Kasumi-1 (cell line): ENCODE results near the gene NUP210L.
"Not testable (repeated sequence)": the region's sequence is repeated elsewhere in the genome, so short reads cannot be mapped to it uniquely, and the experiment has no call there.

Source experiments
- DNase-seq, 2 experiments: peaks; one replicate each; lab custom pipeline; 2025; lab: John Stamatoyannopoulos, UW

The NUP210L gene

DNA sequence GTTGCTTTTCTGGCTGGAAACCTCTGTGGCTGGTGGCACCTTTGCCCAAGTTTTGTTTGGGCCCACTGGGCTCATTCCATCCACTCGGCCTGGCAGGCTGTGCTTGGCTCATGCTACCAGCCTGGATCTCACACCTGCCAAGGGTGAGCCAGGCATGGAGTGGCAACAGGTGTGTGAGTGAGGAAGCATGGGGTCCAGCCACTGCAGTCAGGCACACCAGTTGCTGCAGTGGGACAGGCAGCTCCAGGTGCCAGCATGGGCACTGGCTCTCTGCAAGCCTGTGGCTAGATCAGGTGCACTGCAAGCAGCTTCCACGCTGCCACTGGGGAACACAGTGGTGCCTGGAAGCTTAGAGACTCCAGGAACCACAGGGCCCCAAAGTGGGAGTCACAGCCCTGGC, 57.0 kb downstream of the NUP210L start:
- no peak for DNase-seq

DNA sequence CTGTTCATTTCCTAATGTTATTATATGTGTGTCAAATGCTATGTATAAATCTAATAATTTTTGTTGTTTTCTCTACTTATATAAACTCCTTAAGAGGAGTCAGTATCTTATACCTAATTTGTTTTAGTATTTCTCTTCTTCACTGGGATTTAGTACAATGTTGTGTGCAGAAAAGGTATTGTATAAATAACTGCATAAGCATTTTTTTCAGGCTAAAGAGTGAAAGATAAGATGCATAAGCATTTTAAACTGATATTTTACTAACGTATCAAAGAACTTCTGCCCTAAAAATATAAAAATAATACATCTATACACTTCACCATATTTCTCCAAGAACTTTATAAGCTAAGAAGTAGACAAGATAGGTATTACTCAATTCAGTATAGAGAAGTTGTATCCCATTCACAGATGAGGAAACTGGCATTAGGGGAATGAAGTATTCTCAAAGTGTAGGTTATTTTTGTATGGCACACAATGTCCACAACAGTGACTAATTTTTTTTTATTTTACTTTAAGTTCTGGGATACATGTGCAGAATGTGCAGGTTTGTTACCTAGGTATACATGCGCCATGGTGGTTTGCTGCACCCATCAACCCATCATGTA, 59.3 kb downstream of the NUP210L start:
- no peak for DNase-seq

DNA sequence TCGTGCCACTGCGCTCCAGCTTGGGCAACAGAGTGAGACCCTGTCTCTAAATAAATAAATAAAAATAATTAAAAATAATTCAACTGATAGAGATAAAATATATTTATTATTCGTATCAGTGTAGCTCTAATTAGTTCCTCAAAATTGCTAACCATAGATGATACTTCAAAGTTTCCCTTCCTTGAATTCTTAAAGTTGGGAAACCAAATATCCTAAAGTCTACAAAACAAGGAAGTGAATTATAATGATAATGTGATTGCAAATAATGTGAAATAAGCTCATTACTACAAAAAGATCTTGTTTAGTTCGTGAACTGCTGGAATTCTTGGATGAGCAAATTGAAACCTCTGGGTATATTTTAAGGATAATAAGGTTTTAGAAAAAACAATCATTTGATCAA, 60.5 kb downstream of the NUP210L start:
- no peak for DNase-seq

DNA sequence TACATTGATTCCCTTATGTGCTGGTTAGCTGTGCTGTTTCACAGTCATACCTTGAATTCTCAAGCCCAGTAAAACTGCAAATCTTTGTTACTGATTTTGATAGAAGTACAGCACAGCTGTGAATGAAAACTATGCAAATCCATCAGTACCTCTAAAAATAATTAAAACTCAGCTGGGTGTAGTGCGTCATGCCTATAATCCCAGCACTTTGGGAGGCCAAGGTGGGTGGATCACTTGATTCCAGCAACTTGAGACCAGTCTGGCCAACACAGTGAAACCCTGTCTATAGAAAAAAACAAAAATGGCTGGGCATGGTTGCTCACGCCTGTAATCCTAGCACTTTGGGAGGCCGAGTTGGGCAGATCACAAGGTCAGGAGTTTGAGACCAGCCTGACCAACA, 61.2 kb downstream of the NUP210L start:
- DNase-seq = no peak

DNA sequence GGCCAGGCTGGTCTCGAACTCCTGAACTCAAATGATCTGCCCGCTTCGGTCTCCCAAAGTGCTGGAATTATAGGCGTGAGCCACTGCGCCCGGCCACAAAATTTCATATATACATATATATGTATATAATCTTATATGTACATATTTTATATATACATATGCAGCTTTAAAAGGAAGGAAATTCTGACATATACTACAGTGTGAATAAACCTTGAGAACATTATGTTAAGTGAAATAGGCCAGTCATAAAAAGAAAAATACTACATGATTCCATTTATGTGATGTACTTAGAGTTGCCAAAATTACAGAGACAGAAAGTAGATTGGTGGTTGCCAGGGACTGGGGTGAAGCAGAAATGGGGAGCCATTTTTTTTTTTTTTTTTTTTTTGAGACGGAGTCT, 63.2 kb downstream of the NUP210L start:
- DNase-seq = no peak

DNA sequence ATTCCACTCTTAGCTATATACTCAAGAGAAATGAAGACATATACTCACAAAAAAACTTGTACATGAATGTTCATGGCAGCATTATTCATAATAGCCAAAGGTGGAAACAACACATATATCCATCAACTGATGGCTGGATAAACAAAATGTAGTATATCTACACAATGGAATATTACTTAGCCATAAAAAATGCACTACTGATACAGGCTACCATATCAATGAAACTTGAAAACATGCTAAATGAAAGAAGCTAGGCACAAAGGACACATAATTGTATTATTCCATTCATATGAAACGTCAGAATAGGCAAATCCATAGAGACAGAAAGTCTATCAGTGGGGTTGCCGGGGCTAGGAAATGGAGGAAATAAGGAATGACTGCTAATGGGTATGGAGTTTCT, 67.3 kb downstream of the NUP210L start:
- no peak for DNase-seq

DNA sequence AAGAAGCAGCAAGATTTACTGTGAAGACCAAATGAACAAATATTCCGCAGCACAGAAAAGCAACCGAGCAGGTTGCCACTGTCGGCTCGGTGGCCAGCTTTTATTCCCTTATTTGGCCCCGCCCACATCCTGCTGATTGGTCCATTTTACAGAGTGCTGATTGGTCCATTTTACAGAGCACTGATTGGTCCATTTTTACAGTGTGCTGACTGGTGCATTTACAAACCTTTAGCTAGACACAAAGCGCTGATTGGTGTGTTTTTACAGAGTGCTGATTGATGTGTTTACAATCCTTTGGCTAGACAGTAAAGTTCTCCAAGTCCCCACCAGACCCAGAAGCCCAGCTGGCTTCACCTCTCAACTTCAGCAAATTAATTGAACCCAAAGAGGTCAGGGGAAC, 71.8 kb downstream of the NUP210L start:
- DNase-seq = not testable (repeated sequence)

DNA sequence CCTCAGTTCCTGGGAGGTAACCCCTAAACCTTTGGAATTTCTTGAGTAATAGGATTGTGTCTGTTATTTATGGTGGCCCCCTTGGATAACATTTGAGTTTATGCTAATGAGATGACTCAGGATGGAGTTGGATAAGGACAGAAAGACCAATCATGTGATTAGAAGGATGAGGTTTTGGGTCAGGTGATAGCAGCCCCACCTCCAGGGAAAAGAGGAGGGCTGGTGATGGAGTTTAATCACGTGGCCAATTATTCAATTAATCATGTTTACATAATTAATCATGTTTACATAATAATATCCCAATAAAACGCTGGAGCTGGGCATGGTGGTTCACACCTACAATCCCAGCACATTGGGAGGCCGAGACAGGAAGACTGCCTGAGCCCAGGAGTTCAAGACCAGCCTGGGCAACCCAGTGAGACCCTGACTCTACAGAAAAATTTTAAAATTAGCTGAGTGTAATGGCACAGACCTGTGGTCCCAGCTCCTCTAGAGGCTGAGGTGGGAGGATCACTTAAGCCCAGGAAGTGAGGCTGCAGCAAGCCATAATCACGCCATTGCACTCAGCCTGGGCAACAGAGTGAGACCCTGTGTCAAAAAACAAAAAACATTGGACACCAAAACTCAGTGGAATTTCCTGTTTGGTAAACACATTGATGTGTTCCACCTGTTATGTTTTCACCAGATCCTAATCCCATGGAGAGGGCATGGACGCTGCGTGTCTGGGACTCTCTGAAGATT, 73.3 kb downstream of the NUP210L start:
- DNase-seq = no peak

DNA sequence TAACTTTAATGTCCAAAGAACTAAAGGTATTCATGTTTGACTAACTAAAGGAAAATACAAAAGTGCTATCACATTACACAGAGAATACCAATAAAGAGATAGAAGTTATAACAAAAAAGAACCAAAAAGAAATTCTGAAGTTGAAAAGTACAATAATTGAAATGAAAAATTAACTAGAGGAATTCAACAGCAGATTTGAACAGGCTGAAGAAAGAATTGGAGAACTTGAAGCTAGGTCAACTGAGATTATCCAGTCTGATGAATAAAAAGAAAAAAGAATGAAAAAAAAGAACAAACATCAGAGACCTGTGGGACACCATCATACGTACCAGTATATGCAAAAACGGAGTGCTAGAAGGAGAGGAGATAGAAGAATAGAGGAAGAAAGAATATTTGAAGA, 78.5 kb downstream of the NUP210L start:
- no peak for DNase-seq

DNA sequence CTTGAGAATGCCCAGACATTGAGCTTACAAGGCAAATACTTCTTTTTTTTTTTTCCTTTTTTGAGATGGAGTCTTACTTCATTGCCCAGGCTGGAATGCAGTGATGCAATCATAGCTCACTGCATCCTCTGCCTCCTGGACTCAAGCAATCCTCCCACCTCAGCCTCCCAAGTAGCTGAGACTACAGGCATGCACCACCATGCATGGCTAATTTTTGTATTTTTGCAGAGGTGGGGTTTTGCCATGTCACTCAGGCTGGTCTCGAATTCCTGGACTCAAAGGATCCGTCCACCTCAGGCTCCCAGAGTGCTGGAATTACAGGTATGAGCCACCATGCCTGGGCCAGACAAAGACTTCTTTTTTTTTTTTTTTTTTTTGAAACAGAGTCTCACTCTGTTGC, 79.1 kb downstream of the NUP210L start:
- no peak for DNase-seq

DNA sequence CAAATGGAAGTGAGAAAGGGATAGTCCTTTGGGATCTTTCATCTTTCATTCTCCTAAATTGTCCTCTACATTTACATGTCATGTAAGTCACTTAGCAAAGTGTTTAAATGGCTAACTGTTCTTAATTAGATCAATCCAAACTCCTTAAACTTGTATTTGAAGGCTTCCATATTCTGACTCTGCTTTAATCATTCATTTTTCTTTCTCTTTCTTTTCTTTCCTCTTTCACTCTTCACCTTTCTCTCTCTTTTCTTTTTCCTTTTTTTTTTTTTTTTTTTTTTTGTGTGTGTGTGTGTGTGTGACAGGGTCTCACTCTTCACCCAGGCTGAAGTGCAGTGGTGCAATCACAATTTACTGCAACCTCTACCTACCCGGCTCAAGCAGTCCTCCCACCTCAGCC, 92.6 kb downstream of the NUP210L start:
- DNase-seq = no peak

DNA sequence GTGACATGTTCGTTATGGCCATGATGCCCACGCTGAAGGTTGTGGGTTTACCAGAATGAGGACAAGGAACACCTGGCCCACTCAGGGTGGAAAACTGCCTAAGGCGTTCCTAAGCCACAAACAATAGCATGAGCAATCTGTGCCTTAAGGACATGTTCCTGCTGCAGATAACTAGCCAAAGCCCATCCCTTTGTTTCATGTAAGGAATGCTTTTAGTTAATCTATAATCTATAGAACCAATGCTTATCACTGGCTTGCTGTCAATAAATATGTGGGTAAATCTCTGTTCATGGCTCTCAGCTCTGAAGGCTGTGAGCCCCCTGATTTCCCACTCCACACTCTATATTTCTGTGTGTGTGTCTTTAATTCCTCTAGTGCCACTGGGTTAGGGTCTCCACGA, 107.4 kb downstream of the NUP210L start:
- DNase-seq = not testable (repeated sequence)

DNA sequence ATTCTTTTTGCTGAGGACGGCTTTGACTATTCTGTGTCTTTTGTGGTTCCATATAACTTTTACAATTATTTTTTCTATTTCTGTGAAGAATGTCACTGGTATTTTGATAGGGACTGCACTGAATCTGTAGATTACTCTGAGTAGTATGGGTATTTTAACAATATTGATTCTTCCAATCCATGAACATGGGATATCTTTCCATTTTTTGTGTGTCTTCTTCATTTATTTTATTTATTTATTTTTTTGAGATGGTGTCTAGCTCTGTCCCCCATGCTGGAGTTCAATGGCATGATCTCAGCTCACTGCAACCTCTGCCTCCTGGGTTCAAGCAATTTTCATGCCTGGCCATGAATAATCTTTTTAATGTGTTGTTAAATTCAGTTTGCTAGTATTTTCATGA, 121.2 kb downstream of the NUP210L start:
- not testable (repeated sequence) for DNase-seq

DNA sequence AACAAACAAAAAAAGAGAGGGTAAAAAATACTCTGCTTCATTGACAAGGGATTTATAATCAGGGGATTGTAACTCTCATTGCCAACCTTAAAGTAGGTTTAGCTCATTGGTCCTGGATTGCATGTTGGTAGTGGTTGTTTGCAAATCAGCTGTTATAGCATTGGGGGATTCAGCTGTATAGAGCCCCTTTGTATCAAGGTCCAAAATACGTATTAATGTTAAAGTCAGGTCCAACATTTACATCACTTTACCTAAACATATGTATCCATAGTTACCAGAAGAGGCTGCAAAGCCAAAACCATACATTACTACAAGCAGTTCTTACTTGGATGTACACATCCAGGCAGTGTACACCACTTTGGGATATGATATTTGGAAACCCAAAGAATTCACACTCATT, 134.9 kb downstream of the NUP210L start:
- DNase-seq = no peak

DNA sequence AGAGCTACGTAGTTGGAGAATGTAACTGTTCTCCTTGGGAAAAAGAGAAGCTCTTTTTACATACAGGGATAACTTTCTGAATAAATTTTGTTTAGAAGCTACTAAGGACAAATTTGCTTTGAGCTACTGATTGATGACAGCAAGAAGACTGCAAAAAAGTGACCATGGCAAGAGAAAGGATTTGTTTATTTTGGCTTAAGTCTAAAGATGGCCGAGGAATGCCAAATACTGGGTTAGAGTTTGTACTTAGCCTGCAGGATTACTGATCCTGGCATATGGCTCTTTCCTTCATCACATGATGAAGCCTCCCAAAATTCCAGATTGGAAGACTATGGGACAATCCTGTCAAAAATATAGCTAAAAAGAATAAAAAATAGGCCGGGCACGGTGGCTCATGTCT, 135.6 kb downstream of the NUP210L start:
- DNase-seq = no peak

DNA sequence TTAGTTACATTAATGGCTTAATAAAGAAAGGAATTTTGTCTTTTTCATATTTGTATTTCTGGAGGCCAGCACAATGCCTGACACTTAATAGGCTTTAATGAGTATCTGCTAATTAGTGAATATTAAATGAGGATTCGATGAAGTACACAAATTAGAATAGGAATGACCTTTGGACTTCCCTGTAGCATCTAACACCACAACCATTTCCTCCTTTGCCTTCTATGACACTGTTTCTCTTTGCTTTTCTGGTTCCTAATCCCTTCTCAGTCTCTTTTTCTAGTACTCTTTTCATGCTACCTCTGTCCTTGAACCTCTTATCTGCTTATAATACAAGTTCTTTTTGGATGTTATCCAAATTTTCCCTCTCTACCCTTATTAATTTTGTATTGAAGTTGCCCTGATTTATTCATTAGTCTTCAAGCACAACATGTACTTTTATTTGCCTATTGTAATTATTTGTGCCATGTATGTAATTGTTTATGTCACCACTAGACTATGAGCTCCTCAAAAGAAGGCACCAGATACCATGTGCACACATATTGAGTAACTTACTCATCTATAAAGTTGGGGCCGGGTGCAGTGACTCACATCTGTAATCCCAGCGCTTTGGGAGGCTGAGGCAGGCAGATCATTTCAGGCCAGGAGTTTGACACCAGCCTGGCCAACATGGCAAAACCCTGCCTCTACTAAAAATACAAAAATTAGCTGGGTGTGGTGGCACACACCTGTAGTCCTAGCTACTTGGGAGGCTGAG, 140.5 kb downstream of the NUP210L start:
- no peak for DNase-seq

DNA sequence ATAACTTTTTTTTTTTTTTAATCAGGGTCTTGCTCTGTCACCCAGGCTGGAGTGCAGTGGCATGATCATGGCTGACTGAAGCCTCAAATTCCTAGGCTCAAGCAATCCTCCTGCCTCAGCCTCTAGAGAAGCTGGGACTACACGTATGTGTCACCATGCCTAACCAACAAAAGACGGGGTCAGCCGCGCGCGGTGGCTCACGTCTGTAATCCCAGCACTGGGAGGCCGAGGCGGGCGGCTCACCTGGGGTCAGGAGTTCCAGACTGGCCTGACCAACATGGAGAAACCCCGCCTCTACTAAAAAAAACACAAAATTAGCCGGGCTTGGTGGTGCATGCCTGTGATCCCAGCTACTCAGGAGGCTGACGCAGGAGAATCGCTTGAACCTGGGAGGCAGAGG, 142.3 kb downstream of the NUP210L start:
- DNase-seq = not testable (repeated sequence)

DNA sequence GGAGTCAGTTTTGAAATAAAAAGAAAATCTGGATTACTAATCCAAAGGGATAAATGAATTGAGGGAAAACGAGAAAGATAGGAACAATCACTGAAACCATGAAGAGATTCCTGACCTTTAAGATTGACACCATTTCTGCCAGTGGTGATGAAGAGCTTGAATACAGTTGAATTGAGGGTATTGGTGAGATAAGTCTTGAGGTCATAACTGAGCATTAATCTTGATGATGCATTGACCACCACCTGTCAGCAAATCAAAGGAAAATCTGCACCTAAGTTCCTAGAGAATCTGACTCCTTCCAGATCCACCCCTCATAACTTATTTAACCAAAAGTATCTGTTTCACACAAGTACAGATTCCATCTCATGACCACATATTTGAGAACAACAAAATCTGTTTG, 142.7 kb downstream of the NUP210L start:
- no peak for DNase-seq

DNA sequence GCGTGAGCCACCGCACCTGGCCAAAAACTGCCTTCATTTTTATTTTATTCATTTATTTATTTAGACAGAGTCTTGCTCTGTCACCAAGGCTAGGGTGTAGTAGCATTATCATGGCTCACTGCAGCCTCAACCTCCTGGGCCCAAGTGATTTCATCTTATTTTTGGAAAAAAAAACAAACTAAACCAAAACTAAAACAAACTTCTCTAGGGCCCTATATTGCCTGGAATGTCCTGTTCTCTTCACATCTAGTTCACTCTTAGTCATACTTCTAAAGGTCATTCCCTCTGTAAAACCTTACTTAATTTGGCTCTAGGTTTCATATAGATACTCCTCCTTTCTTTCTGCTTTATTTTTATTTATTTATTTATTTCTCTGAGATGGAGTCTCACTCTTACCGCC, 148.7 kb downstream of the NUP210L start:
- no peak for DNase-seq

DNA sequence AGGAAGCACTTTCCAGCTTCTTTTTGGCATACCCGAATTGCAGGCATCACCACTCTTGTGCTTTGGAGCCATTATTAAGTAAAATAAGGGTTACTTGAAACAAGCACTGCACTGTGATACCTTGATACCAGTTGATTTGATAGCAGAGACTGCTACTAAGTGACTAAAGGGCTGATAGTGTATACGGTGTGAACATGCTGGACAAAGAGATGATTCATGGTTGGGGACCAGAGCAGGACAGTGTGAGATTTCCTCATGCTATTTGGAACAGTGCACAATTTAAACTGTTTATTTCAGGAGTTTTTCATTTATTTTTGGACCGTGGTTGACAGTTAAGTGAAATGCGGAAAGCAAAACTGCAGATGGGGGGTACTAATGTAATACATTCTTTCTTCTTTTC, 154.5 kb downstream of the NUP210L start:
- DNase-seq = no peak

DNA sequence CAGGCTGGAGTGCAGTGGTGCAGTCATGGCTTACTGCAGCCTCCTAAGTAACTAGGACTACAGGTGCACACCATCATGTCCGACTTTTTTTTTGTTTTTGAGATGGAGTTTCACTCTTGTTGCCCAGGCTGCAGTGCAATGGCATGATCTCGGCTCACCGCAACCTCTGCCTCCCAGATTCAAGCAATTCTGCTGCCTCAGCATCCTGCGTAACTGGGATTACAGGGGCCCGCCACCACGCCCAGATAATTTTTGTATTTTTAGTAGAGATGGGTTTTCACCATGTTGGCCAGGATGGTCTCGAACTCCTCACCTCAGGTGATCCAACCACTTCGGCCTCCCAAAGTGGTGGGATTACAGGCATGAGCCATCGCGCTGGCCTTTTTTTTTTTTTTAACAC, 158.0 kb downstream of the NUP210L start:
- not testable (repeated sequence) for DNase-seq

DNA sequence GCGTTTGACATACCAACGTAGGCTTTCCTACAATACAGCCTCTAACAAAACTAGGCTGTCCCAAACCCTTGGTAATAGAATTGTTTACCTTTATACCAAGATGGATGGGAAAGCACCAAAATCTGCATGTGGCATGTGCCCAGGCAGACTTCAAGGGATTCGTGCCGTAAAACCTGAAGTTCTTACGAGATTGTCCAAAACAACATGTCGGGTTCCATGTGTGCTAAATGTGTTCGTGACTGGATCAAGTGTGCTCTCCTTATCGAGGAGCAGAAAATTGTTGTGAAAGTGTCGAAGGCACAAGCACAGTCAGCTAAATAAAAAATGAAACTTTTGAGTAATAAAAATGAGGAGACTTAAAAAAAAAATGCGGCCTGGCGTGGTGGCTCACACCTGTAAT, 159.2 kb downstream of the NUP210L start:
- DNase-seq = no peak

DNA sequence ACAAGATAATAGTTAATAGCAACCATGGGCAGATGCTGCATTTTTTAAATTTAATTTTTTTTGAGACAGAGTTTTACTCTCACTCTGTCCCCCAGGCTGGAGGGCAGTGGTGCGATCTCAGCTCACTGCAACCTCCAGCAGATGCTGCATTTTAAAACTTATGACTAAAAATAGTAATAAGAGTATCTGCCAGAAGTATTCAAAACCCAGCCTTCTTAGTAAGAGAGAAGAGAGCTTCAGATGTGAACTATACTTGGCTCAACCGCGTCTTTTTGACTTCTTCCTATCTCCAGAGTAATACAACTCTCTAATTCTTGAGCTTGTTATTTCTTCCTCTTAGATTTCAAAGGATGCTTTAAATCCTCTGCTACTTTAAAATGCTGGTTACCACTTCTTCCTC, 159.7 kb downstream of the NUP210L start:
- no peak for DNase-seq
